Stimulated activated CD8-positive, alpha-beta memory T cell treated with anti-CD3 and anti-CD28 coated beads, Interleukin-7, amount 100 ng/mL, for 24 hours (primary cell): ENCODE results near the gene GINS1.

ENCODE experiments used
- DNase-seq: peaks from one replicate; pipeline ENCODE4 v3.0.0-alpha.2; 2020; ENCODE audit warnings: low read depth

Gene GINS1

GRCh38 chr20:25477014-25477882, 69.8 kb downstream of the GINS1 start:
- DNase-seq: no peak

- no peak for DNase-seq
Observed at GRCh38 chr20:25478889-25479568, 71.6 kb downstream of the GINS1 start.

- DNase-seq: no peak
Observed at GRCh38 chr20:25479638-25480037, 72.2 kb downstream of the GINS1 start.

GRCh38 chr20:25480156-25480555, 72.7 kb downstream of the GINS1 start:
- DNase-seq: no peak

GRCh38 chr20:25480797-25481196, 73.3 kb downstream of the GINS1 start:
- no peak for DNase-seq

GRCh38 chr20:25481235-25481917, 73.9 kb downstream of the GINS1 start:
- DNase-seq: no peak

GRCh38 chr20:25481918-25482253, 74.4 kb downstream of the GINS1 start:
- no peak for DNase-seq

GRCh38 chr20:25483431-25484132, 76.1 kb downstream of the GINS1 start:
- no peak for DNase-seq

- DNase-seq: no peak
Observed at GRCh38 chr20:25484224-25484846, 76.9 kb downstream of the GINS1 start.

- no peak for DNase-seq
Observed at GRCh38 chr20:25484911-25485511, 77.5 kb downstream of the GINS1 start.

GRCh38 chr20:25485872-25486271, 78.4 kb downstream of the GINS1 start:
- DNase-seq: no peak

GRCh38 chr20:25486377-25486776, 78.9 kb downstream of the GINS1 start:
- DNase-seq: no peak

GRCh38 chr20:25487306-25487705, 79.8 kb downstream of the GINS1 start:
- no peak for DNase-seq

- no peak for DNase-seq
Observed at GRCh38 chr20:25487975-25488374, 80.5 kb downstream of the GINS1 start.

- DNase-seq: no peak
Observed at GRCh38 chr20:25489221-25489871, 81.9 kb downstream of the GINS1 start.

GRCh38 chr20:25490656-25491445, 83.4 kb downstream of the GINS1 start:
- no peak for DNase-seq

GRCh38 chr20:25491446-25492038, 84.1 kb downstream of the GINS1 start:
- no peak for DNase-seq

- no peak for DNase-seq
Observed at GRCh38 chr20:25493137-25493536, 85.7 kb downstream of the GINS1 start.

GRCh38 chr20:25493748-25494505, 86.5 kb downstream of the GINS1 start:
- no peak for DNase-seq
